AG08395 (cell line): ENCODE measurements around the gene PTDSS2.

Source experiments
- DNase-seq: peaks from one replicate; pipeline ENCODE4 v3.0.0; 2012; ENCODE audit warnings: mixed read lengths, low spot score

The PTDSS2 gene

GRCh38 chr11:469684-470560 lies 19.8 kb downstream of the PTDSS2 start:
- peak; percentile 96 for DNase-seq

- no peak for DNase-seq
Observed at GRCh38 chr11:471468-472145, 21.5 kb downstream of the PTDSS2 start.

GRCh38 chr11:472272-472671 lies 22.2 kb downstream of the PTDSS2 start:
- no peak for DNase-seq

GRCh38 chr11:472816-473215 lies 22.7 kb downstream of the PTDSS2 start:
- no peak for DNase-seq

- DNase-seq, result no peak
Observed at GRCh38 chr11:473415-473814, 23.3 kb downstream of the PTDSS2 start.

GRCh38 chr11:473962-474785 lies 24.1 kb downstream of the PTDSS2 start:
- no peak for DNase-seq

GRCh38 chr11:474914-475506 lies 24.9 kb downstream of the PTDSS2 start:
- no peak for DNase-seq

GRCh38 chr11:475941-476340 lies 25.9 kb downstream of the PTDSS2 start:
- DNase-seq, result no peak

GRCh38 chr11:476416-476815 lies 26.3 kb downstream of the PTDSS2 start:
- no peak for DNase-seq

GRCh38 chr11:477052-477715 lies 27.1 kb downstream of the PTDSS2 start:
- DNase-seq, result no peak

GRCh38 chr11:479311-479710 lies 29.2 kb downstream of the PTDSS2 start:
- no peak for DNase-seq

- DNase-seq, result no peak
Observed at GRCh38 chr11:484616-485015, 34.5 kb downstream of the PTDSS2 start.

- DNase-seq, result no peak
Observed at GRCh38 chr11:486189-486588, 36.1 kb downstream of the PTDSS2 start.

GRCh38 chr11:487571-488021 lies 37.5 kb downstream of the PTDSS2 start:
- DNase-seq, result no peak

GRCh38 chr11:488062-488461 lies 38.0 kb downstream of the PTDSS2 start:
- no peak for DNase-seq

GRCh38 chr11:488579-488978 lies 38.5 kb downstream of the PTDSS2 start:
- no peak for DNase-seq

- no peak for DNase-seq
Observed at GRCh38 chr11:488992-489391, 38.9 kb downstream of the PTDSS2 start.

GRCh38 chr11:489610-490185 lies 39.6 kb downstream of the PTDSS2 start:
- no peak for DNase-seq

- DNase-seq, result no peak
Observed at GRCh38 chr11:490186-490929, 40.3 kb downstream of the PTDSS2 start.

- no peak for DNase-seq
Observed at GRCh38 chr11:490930-491260, 40.8 kb downstream of the PTDSS2 start.

- DNase-seq, result no peak
Observed at GRCh38 chr11:491358-491757, 41.3 kb downstream of the PTDSS2 start.
